Cardiac muscle cell (in vitro differentiated cells and primary cell): ENCODE measurements around the gene BOD1L1. TPM values are rescaled to one million over a fixed set of nuclear protein-coding genes. Genes with fewer than 3 reads are reported as not detected.

Experiments used
- DNase-seq, 2 donors: peaks; one replicate each; pipeline versions ENCODE4 v3.0.0 to v3.0.0-alpha.2; 2010 to 2017; ENCODE audit warnings: low read depth in 1 of 2, low spot score in 1 of 2
- H3K27ac ChIP-seq: fragments of 200-600 bp; sonication (generic); 2 replicates; pipeline ENCODE4 v1.5.1; 2016
- H3K27me3 ChIP-seq: fragments of 200-600 bp; sonication (generic); 2 replicates; pipeline ENCODE4 v1.6.0; 2016; ENCODE audit warnings: control low read depth
- H3K36me3 ChIP-seq: fragments of 200-600 bp; sonication (generic); 2 replicates; pipeline ENCODE4 v1.5.1; 2016; ENCODE audit warnings: control low read depth
- H3K4me1 ChIP-seq: fragments of 200-600 bp; sonication (generic); 2 replicates; pipeline ENCODE4 v1.8.1; 2017; ENCODE audit warnings: low read depth, mild to moderate bottlenecking, mixed run types
- H3K4me3 ChIP-seq: fragments of 200-600 bp; sonication (generic); 2 replicates; pipeline ENCODE4 v1.5.1; 2016; ENCODE audit warnings: mild to moderate bottlenecking
- H3K9me3 ChIP-seq: fragments of 200-600 bp; sonication (generic); 2 replicates; pipeline ENCODE4 v1.5.1; 2017; ENCODE audit warnings: low read depth, mild to moderate bottlenecking, control low read depth
- polyA plus RNA-seq: library from polyadenylated mRNA; unstranded; fragments of >200 nt; fragmentation: Nextera tagmentation; extraction: Ambion mirVana; gene quantifications from 2 replicates; pipeline ENCODE4 v1.2.1, GENCODE V29; 2016
- total RNA-seq: library from RNA; depleted of rRNA; stranded (reverse); fragments of >200 nt; gene quantifications from 2 replicates; pipeline ENCODE4 v1.2.3, GENCODE V29; 2016
- TF ChIP-seq, protein P1 (sequence below): IDR thresholded peaks from 2 replicates; pipeline ENCODE4 v1.5.1; 2012; ENCODE audit warnings: low read depth, mild to moderate bottlenecking, low read length

Gene BOD1L1
- total and polyA plus RNA-seq, 2 experiments from 2014 or later: 17.7 to 35.8 TPM

DNA sequence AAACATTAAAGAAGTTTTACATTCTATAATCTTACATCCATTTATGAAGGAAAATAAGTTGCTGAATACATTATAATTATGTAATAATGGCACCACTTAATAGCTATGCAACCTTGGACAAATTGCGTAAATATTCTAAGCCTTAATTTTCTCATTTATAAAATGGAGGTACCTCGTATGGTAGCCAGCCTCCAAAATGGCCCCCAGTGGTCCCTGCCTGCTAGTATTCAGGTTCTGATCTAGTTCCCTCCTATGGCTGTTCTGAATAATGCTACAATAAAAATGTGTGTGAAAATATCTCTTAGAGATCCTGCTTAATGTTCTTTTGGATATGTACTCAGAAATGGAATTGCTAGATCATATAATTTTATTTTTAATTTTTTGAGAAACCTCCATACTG, 72.2 kb downstream of the BOD1L1 start:
- TF ChIP-seq, protein P1, sequence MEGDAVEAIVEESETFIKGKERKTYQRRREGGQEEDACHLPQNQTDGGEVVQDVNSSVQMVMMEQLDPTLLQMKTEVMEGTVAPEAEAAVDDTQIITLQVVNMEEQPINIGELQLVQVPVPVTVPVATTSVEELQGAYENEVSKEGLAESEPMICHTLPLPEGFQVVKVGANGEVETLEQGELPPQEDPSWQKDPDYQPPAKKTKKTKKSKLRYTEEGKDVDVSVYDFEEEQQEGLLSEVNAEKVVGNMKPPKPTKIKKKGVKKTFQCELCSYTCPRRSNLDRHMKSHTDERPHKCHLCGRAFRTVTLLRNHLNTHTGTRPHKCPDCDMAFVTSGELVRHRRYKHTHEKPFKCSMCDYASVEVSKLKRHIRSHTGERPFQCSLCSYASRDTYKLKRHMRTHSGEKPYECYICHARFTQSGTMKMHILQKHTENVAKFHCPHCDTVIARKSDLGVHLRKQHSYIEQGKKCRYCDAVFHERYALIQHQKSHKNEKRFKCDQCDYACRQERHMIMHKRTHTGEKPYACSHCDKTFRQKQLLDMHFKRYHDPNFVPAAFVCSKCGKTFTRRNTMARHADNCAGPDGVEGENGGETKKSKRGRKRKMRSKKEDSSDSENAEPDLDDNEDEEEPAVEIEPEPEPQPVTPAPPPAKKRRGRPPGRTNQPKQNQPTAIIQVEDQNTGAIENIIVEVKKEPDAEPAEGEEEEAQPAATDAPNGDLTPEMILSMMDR: no peak
- H3K27me3 ChIP-seq: peaks cover 13% of the 10 kb centered on the region
- no peak for DNase-seq
- H3K9me3 ChIP-seq: no peaks in the 10 kb centered on the region
- H3K36me3 ChIP-seq: no peaks in the 10 kb centered on the region
- H3K4me1 ChIP-seq: no peaks in the 10 kb centered on the region
- no peak overlapping the region for H3K4me3 ChIP-seq
- no peak overlapping the region for H3K27ac ChIP-seq

DNA sequence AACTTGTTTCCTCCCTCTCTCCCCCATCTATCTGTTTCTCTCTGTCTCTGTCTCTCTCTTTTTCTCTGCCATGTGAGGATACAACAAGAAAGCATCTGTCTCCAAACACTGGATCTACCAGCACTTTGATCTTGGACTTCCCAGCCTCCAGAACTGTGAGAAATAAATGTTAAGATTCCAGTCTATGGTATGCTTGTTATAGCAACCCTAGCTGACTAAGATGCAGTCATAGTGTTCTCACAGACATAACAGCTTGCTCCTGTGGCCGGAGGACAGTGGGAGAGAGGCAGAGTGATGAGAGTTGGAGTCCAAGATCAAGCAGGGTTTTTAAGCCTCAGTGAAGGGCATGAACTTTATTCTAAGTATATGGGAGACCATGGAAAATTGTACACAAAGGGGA, 74.4 kb downstream of the BOD1L1 start:
- Histone ChIP-seq H3K36me3 (no peaks in the 10 kb centered on the region), H3K4me3 (no peak overlapping the region), H3K27ac (no peak overlapping the region), H3K4me1 (no peaks in the 10 kb centered on the region), H3K9me3 (no peaks in the 10 kb centered on the region), H3K27me3 (peaks cover 35% of the 10 kb centered on the region)
- TF ChIP-seq, protein P1: no peak
- no peak for DNase-seq

DNA sequence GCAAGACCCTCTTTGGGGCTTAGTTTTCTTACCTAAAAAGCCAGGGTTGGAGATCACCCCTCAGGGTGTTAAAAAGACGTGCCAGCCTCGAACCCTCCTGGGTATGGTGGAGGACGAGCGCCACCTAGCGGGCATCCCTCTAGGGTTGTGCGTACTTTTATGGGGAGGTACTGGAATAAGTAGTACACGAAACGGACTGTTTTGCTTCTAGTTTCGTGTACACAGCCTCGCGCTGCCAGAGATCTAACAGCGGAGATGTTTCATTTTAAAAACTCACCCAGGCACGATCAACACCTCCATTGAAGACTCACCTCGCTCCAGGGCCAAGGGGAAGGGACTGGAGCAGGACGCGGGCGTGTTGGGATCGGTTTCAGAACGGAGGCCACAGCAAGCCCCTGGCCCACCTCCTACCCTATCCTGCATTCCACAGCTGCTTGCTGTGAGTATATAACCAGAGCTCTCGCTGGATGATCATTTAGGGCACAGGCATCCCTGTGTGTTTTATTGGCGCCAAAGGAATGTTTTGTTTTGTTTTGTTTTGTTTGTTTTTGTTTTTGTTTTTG, 78.5 kb downstream of the BOD1L1 start:
- no peak overlapping the region for H3K27ac ChIP-seq
- peak overlapping the region; percentile 35 for H3K4me3 ChIP-seq
- H3K36me3 ChIP-seq: no peaks in the 10 kb centered on the region
- peaks cover 5% of the 10 kb centered on the region for H3K4me1 ChIP-seq
- H3K9me3 ChIP-seq: no peaks in the 10 kb centered on the region
- peaks cover 69% of the 10 kb centered on the region for H3K27me3 ChIP-seq
- TF ChIP-seq, protein P1: peak; percentile 87
- peak; percentile 87 to 88 for DNase-seq

DNA sequence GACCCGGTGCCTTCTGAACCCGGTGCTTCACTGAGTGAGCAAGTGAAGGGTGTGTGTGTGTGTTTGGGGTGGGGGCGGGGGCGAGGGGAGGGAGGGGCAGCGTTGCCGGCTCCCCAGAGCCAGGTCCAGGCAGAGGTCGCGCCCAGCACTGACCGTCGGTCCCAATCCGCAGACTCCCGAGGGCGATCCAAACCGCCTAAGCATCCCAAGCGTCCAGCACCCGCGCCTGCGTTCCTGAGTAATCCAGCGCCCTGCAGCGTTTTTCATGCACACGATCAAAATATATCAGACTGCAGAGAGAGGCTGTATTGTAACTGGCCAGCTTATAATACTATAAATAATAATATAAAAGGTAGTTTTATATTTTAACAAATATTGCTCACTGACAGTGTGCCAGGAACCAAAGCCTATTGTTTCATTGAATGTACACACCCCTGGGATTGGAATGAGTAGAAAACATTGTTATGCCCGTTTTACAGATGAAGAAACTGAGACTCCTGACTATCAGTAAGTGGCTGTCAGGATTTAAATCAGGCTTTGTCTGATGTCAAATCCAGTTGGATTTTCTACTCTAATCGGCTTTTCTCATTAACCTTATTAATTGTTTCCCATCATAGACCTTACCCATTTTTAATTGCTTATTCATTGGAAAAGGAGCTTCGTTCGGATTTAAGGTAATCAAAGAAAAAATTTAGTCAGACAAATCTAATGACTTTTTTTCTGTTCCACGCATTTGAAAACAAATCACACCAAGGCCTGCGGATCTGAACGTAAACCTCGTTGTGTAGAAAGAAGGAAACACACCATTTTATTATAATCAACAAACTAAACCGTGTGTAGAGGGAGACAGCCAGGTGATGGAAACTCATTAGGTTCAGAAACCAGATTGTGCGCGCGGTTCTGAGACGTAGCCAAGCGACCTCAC, 79.2 kb downstream of the BOD1L1 start:
- no peak overlapping the region for H3K27ac ChIP-seq
- H3K9me3 ChIP-seq: no peaks in the 10 kb centered on the region
- H3K36me3 ChIP-seq: no peaks in the 10 kb centered on the region
- peaks cover 5% of the 10 kb centered on the region for H3K4me1 ChIP-seq
- no peak for DNase-seq
- H3K27me3 ChIP-seq: peaks cover 76% of the 10 kb centered on the region
- peak overlapping the region; percentile 38 for H3K4me3 ChIP-seq
- TF ChIP-seq, protein P1: no peak

DNA sequence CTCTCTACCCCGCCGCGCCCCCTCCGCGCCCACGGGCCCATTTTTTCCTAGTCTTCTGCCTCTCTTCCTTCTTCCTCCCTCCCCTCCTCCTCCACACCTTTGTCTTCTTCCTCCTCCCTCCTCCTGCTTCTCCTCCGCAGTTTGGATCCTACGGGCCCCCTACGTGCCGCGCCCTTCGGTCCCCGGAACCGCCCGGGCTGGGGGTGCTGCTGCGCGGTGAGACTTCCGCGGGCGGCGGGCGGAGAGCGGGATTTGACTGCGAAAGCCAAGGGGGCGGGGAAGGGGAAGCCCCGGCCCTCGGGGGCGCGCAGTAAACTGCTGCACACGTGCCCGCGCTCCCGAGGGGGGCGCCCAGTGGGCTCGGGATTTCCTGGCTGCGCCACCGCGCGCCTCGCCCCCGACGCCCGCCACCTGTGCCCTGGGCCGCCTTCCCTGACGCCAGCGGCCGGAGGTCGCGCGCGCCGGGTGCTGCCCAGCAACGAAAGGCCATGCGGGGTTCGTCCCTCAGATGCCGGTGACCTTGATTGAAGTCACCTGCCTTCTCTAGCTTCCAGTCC, 80.0 kb downstream of the BOD1L1 start:
- peak overlapping the region; percentile 38 for H3K4me3 ChIP-seq
- H3K27ac ChIP-seq: no peak overlapping the region
- no peaks in the 10 kb centered on the region for H3K36me3 ChIP-seq
- peaks cover 5% of the 10 kb centered on the region for H3K4me1 ChIP-seq
- peak in 1 of 2 donors; percentile 53 for DNase-seq
- H3K27me3 ChIP-seq: peaks cover 82% of the 10 kb centered on the region
- H3K9me3 ChIP-seq: no peaks in the 10 kb centered on the region
- TF ChIP-seq, protein P1: no peak
